Measurements from ENCODE around the gene TUFT1. TPM values are rescaled to one million over a fixed set of nuclear protein-coding genes. Genes with fewer than 3 reads are reported as not detected.

The TUFT1 gene
- total and polyA plus RNA-seq, 2 of the 8 experiments (the other 6 are each of a cell fraction or from before 2014, with no cell fraction given): 7.3 to 10.4 TPM

- no peak overlapping the region for H2BK12ac ChIP-seq (ENCODE audit: low read depth, low read length)
- H4K91ac ChIP-seq (replicated peaks; ENCODE audit: insufficient read length, low read length): no peak overlapping the region
- no peak overlapping the region; the same call in 1 of the 2 replicates for H2AK5ac ChIP-seq (ENCODE audit: low read depth, low read length)
- H2AFZ ChIP-seq (ENCODE audit: low read length): no peak overlapping the region
- no peak overlapping the region for H3K9ac ChIP-seq (replicated peaks in 1 of 4; ENCODE audit: extremely low read depth in 1 of 4, low read depth in 3 of 4, low read length in 3 of 4)
- no peak overlapping the region for H2BK15ac ChIP-seq (ENCODE audit: low read length)
- H4K5ac ChIP-seq (ENCODE audit: insufficient read length, low read depth, low read length): no peak overlapping the region
- no peaks in the 10 kb centered on the region for H3K27me3 ChIP-seq (replicated peaks in 1 of 4; ENCODE audit: control insufficient read depth in 3 of 4, extremely low read depth in 1 of 4, insufficient read depth in 3 of 4, low read length in 3 of 4)
- ChIA-PET CTCF (ENCODE audit: partially characterized antibody) (interaction anchor here (1.1 to 2.2 kb wide), 3 partner anchors 10 to 38 kb away, joined by 3 to 9 read pairs (median 5); no protein-coding TSS in a partner anchor), POLR2A (ENCODE audit: partially characterized antibody) (interaction anchor here (1.2 to 4.6 kb wide), 3 partner anchors 10 to 37 kb away, joined by 3 to 34 read pairs (median 3); partner anchors contain the start of genes CGN and TUFT1)
- H4K20me1 ChIP-seq (replicated peaks in 1 of 2; ENCODE audit: control insufficient read depth in 1 of 2, insufficient read depth in 2 of 2, low read length in 2 of 2): no peaks in the 10 kb centered on the region
- no peaks in the 10 kb centered on the region for H3K4me1 ChIP-seq (replicated peaks in 1 of 4; ENCODE audit: control insufficient read depth in 3 of 4, insufficient read depth in 4 of 4, low read length in 3 of 4)
- H3K9me3 ChIP-seq (ENCODE audit: insufficient read depth in 2 of 2, low read depth in 1 of 2, low read length in 1 of 2): no peaks in the 10 kb centered on the region
- H3K36me3 ChIP-seq (ENCODE audit: control insufficient read depth in 2 of 4, insufficient read depth in 4 of 4, low read length in 3 of 4): no peaks in the 10 kb centered on the region
- FAIRE-seq (no peak), DNase-seq (ENCODE audit: low read depth in 1 of 2, low spot score in 2 of 2) (no peak)
- H2BK20ac ChIP-seq (ENCODE audit: low read length): no peak overlapping the region
- H3K4ac ChIP-seq (replicated peaks; ENCODE audit: insufficient read length, low read depth, low read length): no peak overlapping the region
- no peak overlapping the region for H3K4me3 ChIP-seq (ENCODE audit: extremely low read depth in 1 of 4, insufficient read depth in 2 of 4, low read depth in 3 of 4, low read length in 4 of 4)
- H3K79me2 ChIP-seq (ENCODE audit: control insufficient read depth in 1 of 2, insufficient read depth in 2 of 2, low read length in 2 of 2): no peaks in the 10 kb centered on the region
- 74% methylated on average over 7 of the region's 7 CpGs; no CpG with 5 or more reads in 1 of the 2 experiments for WGBS, 2 experiments (ENCODE audit: extremely low coverage in 1 of 2, insufficient coverage in 1 of 2, insufficient read length in 1 of 2, insufficient replicate concordance in 2 of 2, low coverage in 1 of 2, low lambda C conversion rate in 2 of 2, missing lambda C conversion rate in 1 of 2)
- TF ChIP-seq CBX8 (IDR thresholded peaks at IDR 0.05; ENCODE audit: borderline replicate concordance, low read depth, low read length): no peak
- H3K14ac ChIP-seq (ENCODE audit: insufficient read length): no peak overlapping the region
- no peak overlapping the region for H4K8ac ChIP-seq (ENCODE audit: extremely low read depth, insufficient read depth, low read length)
- no peak overlapping the region for H3K18ac ChIP-seq (ENCODE audit: extremely low read depth, low read length)
- no peak overlapping the region for H2BK120ac ChIP-seq (replicated peaks; ENCODE audit: low read depth, low read length)
- H3K23ac ChIP-seq (ENCODE audit: insufficient read length): no peak overlapping the region
- H3K56ac ChIP-seq (replicated peaks; ENCODE audit: insufficient read length, low read depth, low read length): no peak overlapping the region
- H3K23me2 ChIP-seq (ENCODE audit: low read depth, low read length): no peaks in the 10 kb centered on the region
- H3K27ac ChIP-seq (ENCODE audit: low read depth, low read length): no peak overlapping the region
- no peak overlapping the region for H3K4me2 ChIP-seq (ENCODE audit: insufficient read depth in 1 of 2, low read depth in 2 of 2, low read length in 2 of 2)
- no peak overlapping the region for H2BK5ac ChIP-seq (ENCODE audit: low read depth, low read length)
- H3K79me1 ChIP-seq (ENCODE audit: low read depth, low read length): no peaks in the 10 kb centered on the region
Observed at GRCh38 chr1:151502859-151503780, 37.0 kb upstream of the TUFT1 start.
